Measurements from ENCODE around the gene MYO1G.
A peak's percentile ranks its signal among the peaks of the same experiment; 100 is the strongest.

Gene MYO1G

GRCh38 chr7:44979481-44980392 lies 922 bp upstream of the MYO1G start:
- DNase-seq, result no peak

DNA sequence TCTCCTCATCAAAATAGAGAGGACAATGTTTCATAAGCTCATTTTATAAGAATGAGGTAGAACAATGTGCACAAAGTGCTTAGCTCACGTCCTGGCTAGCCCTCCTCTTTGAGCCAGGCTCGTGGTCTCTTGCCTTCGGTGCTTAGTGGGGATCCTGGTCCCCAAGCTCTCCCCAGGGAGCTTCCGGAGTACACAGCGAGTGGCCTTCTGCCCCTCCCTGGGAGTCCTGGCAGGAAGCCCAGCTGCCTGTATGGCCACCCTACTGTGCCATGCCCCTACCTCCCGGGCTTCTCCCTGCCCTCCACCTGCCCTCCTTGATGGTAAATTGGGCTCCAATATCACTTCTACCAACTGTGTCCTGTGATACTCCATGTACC lies 868 bp downstream of the MYO1G start:
- DNase-seq, result no peak

DNA sequence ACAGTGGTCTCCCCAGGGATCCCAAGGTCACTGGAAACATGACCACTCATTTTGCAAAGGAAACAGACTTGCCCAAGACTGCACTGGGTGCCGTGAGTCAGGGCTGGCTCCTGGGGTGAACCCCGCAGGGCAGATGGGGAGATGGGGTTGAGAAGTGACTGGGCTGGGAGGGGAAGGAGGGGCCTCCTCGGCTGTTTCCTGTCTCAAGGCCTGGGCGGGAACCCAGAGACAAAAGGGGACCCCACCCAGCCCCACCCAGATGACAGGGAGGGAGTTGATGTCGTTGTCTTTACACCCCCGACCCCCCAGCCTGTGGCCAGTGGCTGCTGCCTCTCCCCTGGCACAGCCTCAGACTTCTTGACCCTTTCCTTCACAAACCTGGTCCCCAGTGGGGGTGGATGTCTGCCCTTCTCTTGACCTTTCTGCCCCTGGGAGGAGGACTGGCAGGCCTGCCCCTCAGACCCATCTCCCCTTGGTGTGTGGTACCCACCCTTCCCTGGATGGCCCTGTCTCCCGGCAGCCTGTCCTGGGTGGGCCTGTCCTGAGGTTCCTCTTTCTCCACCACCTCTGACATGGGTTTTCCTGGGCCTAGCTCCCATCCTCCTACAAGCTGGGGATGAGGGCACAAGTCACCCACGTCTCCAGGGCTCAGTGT lies 1.4 kb downstream of the MYO1G start:
- DNase-seq, result no peak

GRCh38 chr7:44976746-44977196 lies 2.0 kb downstream of the MYO1G start:
- no peak for DNase-seq

GRCh38 chr7:44976040-44976745 lies 2.6 kb downstream of the MYO1G start:
- no peak for DNase-seq

DNA sequence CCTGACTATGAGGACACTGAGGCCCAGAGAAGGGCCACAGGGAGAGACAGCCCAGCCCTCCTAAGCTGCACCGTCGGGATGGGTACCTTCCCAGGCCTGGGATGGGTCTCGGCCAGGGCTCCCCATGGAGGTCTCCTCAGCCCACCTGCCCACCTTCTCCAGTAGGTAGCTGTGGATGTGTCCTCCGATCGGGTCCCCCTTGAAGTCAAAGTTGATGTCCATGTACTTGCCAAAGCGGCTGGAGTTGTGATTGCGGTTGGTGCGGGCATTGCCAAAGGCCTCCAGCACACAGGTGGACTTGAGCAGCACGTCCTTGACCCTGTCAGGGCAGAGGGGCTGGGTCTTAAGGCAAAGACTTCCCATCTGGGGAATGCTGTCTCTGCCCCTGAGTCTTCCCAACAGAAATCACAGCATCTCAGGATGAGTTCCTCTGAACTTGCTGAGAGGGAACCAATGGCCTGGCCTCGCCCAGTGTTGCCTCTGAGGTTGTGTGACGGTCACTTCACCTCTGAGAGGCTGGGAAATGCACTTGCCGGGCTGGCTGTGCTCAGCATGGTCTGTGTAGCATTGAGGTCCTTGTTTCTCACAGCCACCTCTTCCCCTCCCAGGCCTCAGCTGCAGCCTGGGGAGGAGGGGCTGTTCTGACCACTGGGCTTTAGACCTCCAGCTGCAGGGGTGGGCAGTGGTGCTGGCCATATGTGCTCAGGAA lies 3.3 kb downstream of the MYO1G start:
- no peak for DNase-seq

- no peak for DNase-seq
Measured at GRCh38 chr7:44974549-44974948, 4.3 kb downstream of the MYO1G start.

- DNase-seq, result peak; percentile 83
Measured at GRCh38 chr7:44973610-44974401, 5.0 kb downstream of the MYO1G start.

- DNase-seq, result no peak
Measured at GRCh38 chr7:44972562-44972961, 6.3 kb downstream of the MYO1G start.

DNA sequence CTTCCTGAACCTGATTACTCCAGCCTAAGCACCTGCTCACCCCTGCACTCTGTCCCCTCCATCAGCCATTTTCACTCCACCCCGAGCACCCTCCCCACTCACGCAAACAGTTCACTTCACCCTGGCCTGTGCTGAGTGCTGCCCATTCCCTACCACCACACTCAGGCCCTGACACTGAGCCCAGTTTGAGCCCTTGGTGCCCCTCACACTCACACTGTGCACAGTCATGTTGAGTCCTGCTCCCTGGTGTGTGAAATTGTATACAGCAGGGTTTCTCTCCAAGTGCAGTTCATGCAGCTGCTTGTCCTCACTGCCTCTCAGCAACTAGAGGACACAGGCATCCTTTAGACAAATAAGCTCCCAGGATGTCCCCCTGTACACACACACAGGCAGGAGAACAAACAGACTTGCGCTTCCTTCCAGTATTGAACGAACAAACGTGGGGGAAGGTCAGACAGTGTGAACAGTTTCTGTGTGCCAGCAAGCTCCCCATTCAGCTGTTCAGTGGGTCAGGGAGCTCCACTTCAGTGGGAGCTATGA lies 6.8 kb downstream of the MYO1G start:
- no peak for DNase-seq

DNA sequence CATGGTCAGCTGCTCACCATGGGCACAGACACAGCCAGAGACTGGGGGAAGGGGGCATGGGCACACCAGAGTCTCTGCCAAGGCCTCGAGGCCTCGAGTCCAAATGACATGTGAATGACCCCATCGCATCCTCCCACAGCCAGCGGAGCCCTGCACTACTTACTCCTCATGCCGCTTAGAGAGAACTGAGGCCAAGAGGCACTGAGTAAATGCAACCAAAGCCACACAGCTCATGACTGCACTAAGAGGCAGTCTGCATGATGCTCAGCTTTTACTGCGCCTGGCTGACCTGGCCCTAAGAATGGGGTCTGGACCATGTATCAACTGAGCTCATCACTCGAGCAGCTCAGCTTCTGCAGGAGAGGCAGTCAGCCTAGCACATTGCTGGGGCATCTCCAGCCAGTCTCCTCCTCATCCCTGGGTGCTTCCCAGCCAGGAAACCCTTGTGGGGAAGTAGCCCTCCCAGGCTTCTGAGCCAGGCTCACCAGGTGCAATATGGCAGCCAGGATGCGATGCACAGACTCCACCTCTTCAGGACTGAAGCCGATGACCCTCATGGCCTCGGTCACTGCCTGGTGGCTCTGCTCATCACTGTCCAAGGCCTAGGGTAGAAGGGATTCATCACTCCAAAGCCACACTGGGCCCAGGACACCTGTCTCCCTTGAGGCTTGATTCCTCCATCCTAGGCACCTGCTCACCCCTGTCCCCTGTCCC lies 7.5 kb downstream of the MYO1G start:
- DNase-seq, result no peak

DNA sequence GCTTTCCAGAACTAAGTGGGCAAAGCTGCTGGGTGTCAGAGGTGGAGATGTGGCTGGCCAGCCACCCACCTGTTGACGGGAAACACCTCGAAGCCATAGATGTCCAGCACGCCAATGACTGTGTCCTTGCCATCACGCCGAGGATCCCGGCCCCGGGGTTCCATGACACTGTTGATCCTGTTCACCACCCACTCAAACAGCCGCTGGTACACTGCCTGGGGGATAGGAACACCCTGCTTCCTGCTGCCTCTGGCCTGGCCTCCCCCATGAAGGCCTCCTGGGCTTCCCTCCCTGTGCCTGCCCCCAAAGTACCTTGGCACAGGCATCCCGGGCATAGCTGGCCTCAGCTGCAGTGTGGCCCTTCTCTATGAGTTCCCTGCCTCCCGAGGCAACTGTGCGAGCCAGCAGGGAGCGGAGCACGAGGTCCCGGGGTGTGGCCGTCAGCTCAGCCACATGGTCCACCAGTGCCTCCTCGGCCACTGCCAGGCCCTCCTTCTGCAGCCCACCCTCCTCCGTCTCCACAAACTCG lies 8.2 kb downstream of the MYO1G start:
- no peak for DNase-seq

- peak; percentile 81 for DNase-seq
Measured at GRCh38 chr7:44969701-44970522, 8.9 kb downstream of the MYO1G start.

DNA sequence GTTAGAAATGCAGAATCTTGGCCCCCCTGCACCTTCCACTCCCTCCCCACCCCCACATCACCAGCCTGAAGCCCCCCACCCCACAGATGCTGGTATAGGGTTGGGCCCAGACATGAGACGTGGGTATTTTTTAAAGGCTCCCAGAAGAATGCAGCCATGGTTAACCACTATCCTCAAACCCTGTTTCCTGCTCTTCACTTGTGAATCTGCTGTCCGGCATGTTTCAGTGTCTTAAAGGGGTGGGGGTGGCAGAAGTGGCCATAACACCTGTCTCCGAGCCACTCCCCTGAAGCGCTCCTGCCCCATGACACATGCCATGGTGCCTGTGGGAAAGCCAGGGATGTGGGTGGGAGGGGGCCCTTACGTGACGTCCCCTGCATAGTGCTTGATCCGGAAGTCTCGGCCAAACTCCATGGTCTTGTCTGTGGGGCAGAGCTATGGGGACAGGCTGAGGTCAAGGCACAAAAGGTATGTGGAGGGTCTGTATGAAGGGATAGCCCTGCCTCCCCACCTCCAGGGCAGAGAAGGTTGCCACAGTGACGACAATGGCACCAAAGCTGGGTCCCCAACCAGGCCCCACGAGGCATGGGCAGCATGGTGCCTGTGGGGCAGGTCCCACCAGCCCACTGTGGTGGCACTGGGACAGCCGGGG lies 9.6 kb downstream of the MYO1G start:
- peak; percentile 53 for DNase-seq

DNA sequence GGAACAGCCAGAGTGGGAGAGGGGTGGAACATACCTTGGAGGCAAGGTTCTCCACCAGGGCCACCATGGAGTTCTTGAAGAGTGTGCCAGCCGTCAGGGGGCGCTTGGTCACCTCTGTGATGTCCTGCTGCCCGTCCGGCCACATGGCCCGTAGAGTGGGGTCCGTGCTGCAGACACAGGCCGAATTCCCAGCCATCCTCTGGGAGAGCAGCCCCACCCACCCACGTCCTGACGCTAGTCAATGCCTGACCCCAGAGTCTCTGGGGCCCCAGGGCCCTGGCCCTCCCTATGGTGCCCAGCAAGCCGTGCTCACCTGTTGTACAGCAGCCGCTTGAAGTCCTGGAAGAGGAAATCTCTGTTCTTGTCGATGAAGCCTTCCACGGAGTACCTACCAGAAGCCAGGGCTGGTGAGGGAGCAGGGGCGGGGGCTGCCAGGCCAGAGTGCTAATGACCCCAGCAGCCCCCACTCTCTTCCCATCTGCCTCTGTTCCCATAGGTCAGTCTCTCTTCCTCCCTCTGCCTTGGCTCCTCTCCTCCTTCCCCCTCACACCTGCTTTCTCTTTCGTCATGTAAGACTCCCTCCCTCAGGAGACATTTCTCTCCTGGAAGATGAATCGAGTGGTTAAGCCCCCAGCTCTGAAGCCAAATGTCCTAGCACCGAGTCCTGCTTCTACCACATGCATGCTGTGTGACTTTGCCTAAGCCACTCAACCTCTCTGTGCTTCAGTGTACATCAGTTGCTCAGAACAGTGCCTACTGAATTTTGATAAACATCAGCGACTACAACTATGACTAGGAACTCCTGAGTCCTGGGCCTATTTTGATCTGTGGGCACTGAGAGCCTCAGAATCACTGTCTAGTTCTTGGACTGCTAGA lies 11.0 kb downstream of the MYO1G start:
- no peak for DNase-seq

DNA sequence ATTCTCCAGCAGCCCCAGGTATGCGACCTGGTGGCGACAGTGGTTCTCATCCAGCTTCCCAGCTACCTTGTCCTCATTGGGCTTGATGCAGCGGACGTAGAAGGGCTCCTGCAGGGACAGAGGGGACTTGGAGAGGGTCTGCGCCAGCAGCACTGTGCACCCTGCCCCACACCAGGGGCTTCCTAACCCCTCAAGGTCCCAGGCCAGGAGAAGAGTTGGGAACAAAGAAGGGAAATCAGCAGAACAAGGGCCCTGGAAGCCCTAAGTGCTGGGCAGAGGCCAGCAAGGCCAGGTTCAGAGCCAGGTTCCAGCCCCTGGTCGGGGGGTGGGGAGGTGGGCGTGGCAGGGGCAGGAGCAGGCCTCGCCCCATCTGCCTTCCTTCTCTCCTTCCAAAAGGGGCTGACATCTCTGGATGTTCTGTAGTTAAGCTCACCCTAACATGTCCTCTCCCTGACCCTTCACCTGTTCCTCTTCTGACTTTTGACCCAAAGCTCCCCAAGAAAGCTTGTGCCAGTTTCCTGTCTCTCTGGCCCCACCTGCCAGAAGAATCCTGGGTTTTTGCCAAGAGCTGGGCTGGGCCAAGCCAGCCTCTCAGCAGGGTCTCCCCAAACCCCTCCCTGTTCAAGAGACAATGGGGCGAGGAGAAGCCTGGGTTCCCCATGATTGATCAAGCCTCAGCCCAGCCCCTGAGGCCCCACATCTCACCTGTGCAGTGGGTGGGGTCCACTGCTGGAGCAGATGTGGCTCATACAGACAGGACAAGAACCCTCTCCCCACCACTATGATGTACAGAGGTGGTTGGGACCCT lies 11.9 kb downstream of the MYO1G start:
- DNase-seq, result peak; percentile 82

- DNase-seq, result no peak
Measured at GRCh38 chr7:44965937-44966730, 12.7 kb downstream of the MYO1G start.

Measured in RPMI8226 (cell line).